WTC11 (cell line): ENCODE results near the gene PPID. TPM values are rescaled to one million over a fixed set of nuclear protein-coding genes. Genes with fewer than 3 reads are reported as not detected.

Source experiments
- ATAC-seq: fragments of 200-7000 bp; cut with Tn5 transposase; 2 replicates; pipeline ENCODE4 v1.10.0; 2021; ENCODE audit warnings: mild to moderate bottlenecking, moderate library complexity
- CTCF ChIA-PET: fragments of 300-600 bp; sonication (Branson Sonifier 250); formaldehyde crosslinking; loops from one replicate; lab custom pipeline; 2021; ENCODE audit warnings: antibody characterized with exemption; lab: Charles Lee
- POLR2A ChIA-PET: fragments of 350-600 bp; sonication (Branson Sonifier 250); formaldehyde crosslinking; loops from one replicate; lab custom pipeline; 2021; ENCODE audit warnings: antibody characterized with exemption; lab: Charles Lee
- DNase-seq: peaks from one replicate; pipeline ENCODE4 v3.0.0; 2021; ENCODE audit warnings: low spot score
- H3K27ac Mint-ChIP-seq: 2 replicates; pipeline ENCODE4 v1.8.0; 2021; ENCODE audit warnings: mixed read lengths
- H3K27me3 Mint-ChIP-seq: 2 replicates; pipeline ENCODE4 v1.8.0; 2021; ENCODE audit warnings: low read depth, mild to moderate bottlenecking, moderate library complexity, mixed read lengths
- H3K36me3 Mint-ChIP-seq: 2 replicates; pipeline ENCODE4 v1.8.0; 2021; ENCODE audit warnings: mixed read lengths
- H3K4me1 Mint-ChIP-seq: 2 replicates; pipeline ENCODE4 v1.8.0; 2022; ENCODE audit warnings: mixed read lengths
- H3K4me3 Mint-ChIP-seq: 2 replicates; pipeline ENCODE4 v1.8.0; 2021; ENCODE audit warnings: mild to moderate bottlenecking, moderate library complexity, mixed read lengths
- H3K9me3 Mint-ChIP-seq: 2 replicates; pipeline ENCODE4 v1.8.0; 2021; ENCODE audit warnings: mixed read lengths
- CBFB ChIP-seq: sonication (generic); formaldehyde crosslinking; IDR thresholded peaks from 2 replicates; pipeline ENCODE4 v1.8.1; 2022; ENCODE audit warnings: mild to moderate bottlenecking, low read depth, missing genetic modification reagents
- CREM ChIP-seq: sonication (generic); formaldehyde crosslinking; IDR thresholded peaks from 2 replicates; pipeline ENCODE4 v1.8.1; 2022; ENCODE audit warnings: mild to moderate bottlenecking, missing genetic modification reagents, moderate library complexity
- CTCF ChIP-seq: fragments of 200-600 bp; IDR thresholded peaks from 2 replicates; pipeline ENCODE4 v1.8.0; 2022; ENCODE audit warnings: antibody characterized with exemption
- ELF4 ChIP-seq: sonication (generic); formaldehyde crosslinking; IDR thresholded peaks from 2 replicates; pipeline ENCODE4 v1.8.1; 2022; ENCODE audit warnings: low read depth, mild to moderate bottlenecking, moderate library complexity, missing genetic modification reagents
- ERG ChIP-seq: fragments of 250-450 bp; sonication (Bioruptor Pico); IDR thresholded peaks from 2 replicates; pipeline ENCODE4 v1.8.0; 2021; ENCODE audit warnings: mild to moderate bottlenecking
- FOXJ3 ChIP-seq: sonication (generic); formaldehyde crosslinking; IDR thresholded peaks from 2 replicates; pipeline ENCODE4 v1.9.0; 2021; ENCODE audit warnings: missing genetic modification reagents, mild to moderate bottlenecking, borderline replicate concordance
- JUN ChIP-seq: sonication (generic); formaldehyde crosslinking; IDR thresholded peaks from 2 replicates; pipeline ENCODE4 v1.8.0; 2023; ENCODE audit warnings: mild to moderate bottlenecking, missing genetic modification reagents
- MLX ChIP-seq: sonication (generic); formaldehyde crosslinking; IDR thresholded peaks from 2 replicates; pipeline ENCODE4 v1.8.1; 2023; ENCODE audit warnings: mild to moderate bottlenecking, missing genetic modification reagents, moderate library complexity
- MXD4 ChIP-seq: fragments of 250-450 bp; sonication (Bioruptor Pico); IDR thresholded peaks from 2 replicates; pipeline ENCODE4 v1.8.0; 2021; ENCODE audit warnings: mild to moderate bottlenecking, moderate library complexity, borderline replicate concordance
- MYBL2 ChIP-seq: sonication (generic); formaldehyde crosslinking; IDR thresholded peaks from 2 replicates; pipeline ENCODE4 v1.8.1; 2023; ENCODE audit warnings: mild to moderate bottlenecking, moderate library complexity, missing genetic modification reagents
- NFE2L1 ChIP-seq: sonication (generic); formaldehyde crosslinking; IDR thresholded peaks from 2 replicates; pipeline ENCODE4 v1.8.1; 2023; ENCODE audit warnings: missing genetic modification reagents
- NR1H2 ChIP-seq: sonication (generic); formaldehyde crosslinking; IDR thresholded peaks from 2 replicates; pipeline ENCODE4 v1.9.0; 2021; ENCODE audit warnings: mild to moderate bottlenecking, moderate library complexity, missing genetic modification reagents
- NR2C2 ChIP-seq: sonication (generic); formaldehyde crosslinking; IDR thresholded peaks from 2 replicates; pipeline ENCODE4 v1.8.0; 2022; ENCODE audit warnings: mild to moderate bottlenecking, missing genetic modification reagents
- NR3C1 ChIP-seq: sonication (generic); formaldehyde crosslinking; conservative IDR thresholded peaks from 2 replicates; pipeline ENCODE4 v1.8.1; 2023; ENCODE audit warnings: low read depth, mild to moderate bottlenecking, missing genetic modification reagents
- RORB ChIP-seq: fragments of 250-450 bp; sonication (Bioruptor Pico); IDR thresholded peaks from 2 replicates; pipeline ENCODE4 v1.9.0; 2021; ENCODE audit warnings: mild to moderate bottlenecking
- TCF7 ChIP-seq: sonication (generic); formaldehyde crosslinking; IDR thresholded peaks from 2 replicates; pipeline ENCODE4 v1.8.0; 2022; ENCODE audit warnings: mild to moderate bottlenecking, low read depth, missing genetic modification reagents, moderate library complexity
- ZNF396 ChIP-seq: fragments of 250-450 bp; sonication (Bioruptor Pico); IDR thresholded peaks from 2 replicates; pipeline ENCODE4 v1.8.0; 2021; ENCODE audit warnings: mild to moderate bottlenecking, moderate library complexity, borderline replicate concordance
- ZNF423 ChIP-seq: fragments of 250-450 bp; sonication (Bioruptor Pico); IDR thresholded peaks from 2 replicates; pipeline ENCODE4 v2.1.2; 2022; ENCODE audit warnings: mild to moderate bottlenecking, moderate library complexity
- ZNF671 ChIP-seq: fragments of 250-450 bp; sonication (Bioruptor Pico); IDR thresholded peaks from 2 replicates; pipeline ENCODE4 v1.8.0; 2021; ENCODE audit warnings: mild to moderate bottlenecking
- total RNA-seq: library from RNA; stranded (reverse); gene quantifications from 3 replicates; pipeline ENCODE4 v1.2.3, GENCODE V29; 2021
- TF ChIP-seq, protein P1 (sequence below): sonication (generic); formaldehyde crosslinking; IDR thresholded peaks from 2 replicates; pipeline ENCODE4 v1.8.0; 2022; ENCODE audit warnings: mild to moderate bottlenecking, missing genetic modification reagents
- TF ChIP-seq, protein P2 (sequence below): sonication (generic); formaldehyde crosslinking; IDR thresholded peaks from 2 replicates; pipeline ENCODE4 v1.8.1; 2023; ENCODE audit warnings: mild to moderate bottlenecking, missing genetic modification reagents
- TF ChIP-seq, protein P3 (sequence below): sonication (generic); formaldehyde crosslinking; IDR thresholded peaks from 2 replicates; pipeline ENCODE4 v1.8.1; 2022; ENCODE audit warnings: mild to moderate bottlenecking, moderate library complexity, missing genetic modification reagents

PPID gene
- total RNA-seq, 1 experiment from 2014 or later: 40.5 TPM

DNA sequence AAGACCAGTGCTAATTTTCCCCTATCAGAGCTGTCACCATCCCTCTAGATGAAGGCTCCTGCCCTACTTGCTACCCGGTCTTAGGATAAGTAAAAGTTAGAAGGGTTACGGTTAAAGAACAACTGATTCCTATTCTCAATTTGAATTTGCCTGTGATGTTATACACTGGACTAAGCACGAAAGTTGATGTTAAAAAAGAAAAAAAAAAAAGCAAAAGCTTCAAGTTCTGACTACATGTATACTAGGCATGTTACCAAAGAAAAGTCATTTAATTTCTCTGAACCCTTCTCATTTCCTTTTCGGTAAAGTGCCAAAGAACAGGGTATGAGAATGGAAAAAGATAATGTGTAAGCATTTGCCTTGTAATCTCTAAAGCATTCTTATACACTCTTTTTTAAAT lies 1.4 kb upstream of the PPID start:
- H3K36me3 Mint-ChIP-seq: peaks cover 19% of the 10 kb centered on the region
- no peaks in the 10 kb centered on the region for H3K9me3 Mint-ChIP-seq
- no peak overlapping the region for H3K27ac Mint-ChIP-seq
- ChIA-PET POLR2A (no interaction called here), CTCF (no interaction called here)
- ATAC-seq (no peak), DNase-seq (no peak)
- H3K4me3 Mint-ChIP-seq: no peak overlapping the region
- TF ChIP-seq CBFB (CRISPR knock-in tag) (no peak), FOXJ3 (CRISPR knock-in tag) (no peak), MYBL2 (CRISPR knock-in tag) (no peak), NFE2L1 (CRISPR knock-in tag) (no peak), JUN (CRISPR knock-in tag) (no peak), MXD4 (CRISPR knock-in tag) (no peak), ZNF423 (no peak), ELF4 (CRISPR knock-in tag) (no peak), MLX (CRISPR knock-in tag) (no peak), NR3C1 (no peak), ERG (no peak), CTCF (no peak), TCF7 (CRISPR knock-in tag) (no peak), CREM (CRISPR knock-in tag) (no peak)
- H3K4me1 Mint-ChIP-seq: peaks cover 18% of the 10 kb centered on the region
- peaks cover 7% of the 10 kb centered on the region for H3K27me3 Mint-ChIP-seq

GRCh38 chr4:158722291-158722916 lies 792 bp downstream of the PPID start:
- TF ChIP-seq RORB (CRISPR knock-in tag) (0 out of 2 replicates have a peak, but pooled peaks have one; percentile 6), ZNF671 (CRISPR knock-in tag) (no peak), NR2C2 (CRISPR knock-in tag) (no peak)
- TF ChIP-seq, protein P1, sequence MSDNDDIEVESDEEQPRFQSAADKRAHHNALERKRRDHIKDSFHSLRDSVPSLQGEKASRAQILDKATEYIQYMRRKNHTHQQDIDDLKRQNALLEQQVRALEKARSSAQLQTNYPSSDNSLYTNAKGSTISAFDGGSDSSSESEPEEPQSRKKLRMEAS (CRISPR knock-in tag): peak; percentile 36; the same call in 1 of the 2 replicates
- H3K9me3 Mint-ChIP-seq: no peaks in the 10 kb centered on the region
- peaks cover 7% of the 10 kb centered on the region for H3K27me3 Mint-ChIP-seq
- peak overlapping the region; percentile 94 for H3K4me3 Mint-ChIP-seq
- peak overlapping the region; percentile 95 for H3K27ac Mint-ChIP-seq
- ChIA-PET CTCF (no interaction called here), POLR2A (no interaction called here)
- DNase-seq (no peak), ATAC-seq (peak; percentile 66)
- peaks cover 15% of the 10 kb centered on the region for H3K4me1 Mint-ChIP-seq
- peaks cover 42% of the 10 kb centered on the region for H3K36me3 Mint-ChIP-seq

DNA sequence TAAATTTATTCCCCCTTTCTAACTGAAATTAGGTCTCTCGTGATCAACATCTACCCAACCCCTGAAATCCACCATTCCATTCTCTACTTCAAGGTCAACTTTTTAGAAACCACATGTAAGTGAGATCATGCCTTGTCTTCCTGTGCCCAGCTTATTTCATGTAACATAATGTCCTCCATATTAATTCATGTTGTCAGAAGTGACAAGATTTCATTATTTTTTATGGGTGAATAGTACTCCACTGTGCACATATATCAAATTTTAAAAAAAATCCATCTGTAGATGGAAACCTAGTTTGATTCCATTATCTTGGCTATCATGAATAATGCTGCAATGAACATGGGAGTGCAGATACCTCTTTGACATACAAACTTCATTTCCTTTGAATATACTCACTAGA lies 1.5 kb downstream of the PPID start:
- Mint-ChIP-seq H3K36me3 (peaks cover 46% of the 10 kb centered on the region), H3K27ac (no peak overlapping the region), H3K9me3 (no peaks in the 10 kb centered on the region), H3K4me1 (peaks cover 15% of the 10 kb centered on the region), H3K27me3 (peaks cover 4% of the 10 kb centered on the region; the same call in 1 of the 2 replicates), H3K4me3 (peak overlapping the region; percentile 94)
- no peak for ATAC-seq
- TF ChIP-seq, protein P1 (CRISPR knock-in tag): no peak
- TF ChIP-seq, protein P2, sequence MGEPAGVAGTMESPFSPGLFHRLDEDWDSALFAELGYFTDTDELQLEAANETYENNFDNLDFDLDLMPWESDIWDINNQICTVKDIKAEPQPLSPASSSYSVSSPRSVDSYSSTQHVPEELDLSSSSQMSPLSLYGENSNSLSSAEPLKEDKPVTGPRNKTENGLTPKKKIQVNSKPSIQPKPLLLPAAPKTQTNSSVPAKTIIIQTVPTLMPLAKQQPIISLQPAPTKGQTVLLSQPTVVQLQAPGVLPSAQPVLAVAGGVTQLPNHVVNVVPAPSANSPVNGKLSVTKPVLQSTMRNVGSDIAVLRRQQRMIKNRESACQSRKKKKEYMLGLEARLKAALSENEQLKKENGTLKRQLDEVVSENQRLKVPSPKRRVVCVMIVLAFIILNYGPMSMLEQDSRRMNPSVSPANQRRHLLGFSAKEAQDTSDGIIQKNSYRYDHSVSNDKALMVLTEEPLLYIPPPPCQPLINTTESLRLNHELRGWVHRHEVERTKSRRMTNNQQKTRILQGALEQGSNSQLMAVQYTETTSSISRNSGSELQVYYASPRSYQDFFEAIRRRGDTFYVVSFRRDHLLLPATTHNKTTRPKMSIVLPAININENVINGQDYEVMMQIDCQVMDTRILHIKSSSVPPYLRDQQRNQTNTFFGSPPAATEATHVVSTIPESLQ (CRISPR knock-in tag): no peak
- no peak for TF ChIP-seq MXD4 (CRISPR knock-in tag)
- no peak for TF ChIP-seq ZNF396 (CRISPR knock-in tag)
- no peak for TF ChIP-seq NR1H2 (CRISPR knock-in tag)
- TF ChIP-seq, protein P3, sequence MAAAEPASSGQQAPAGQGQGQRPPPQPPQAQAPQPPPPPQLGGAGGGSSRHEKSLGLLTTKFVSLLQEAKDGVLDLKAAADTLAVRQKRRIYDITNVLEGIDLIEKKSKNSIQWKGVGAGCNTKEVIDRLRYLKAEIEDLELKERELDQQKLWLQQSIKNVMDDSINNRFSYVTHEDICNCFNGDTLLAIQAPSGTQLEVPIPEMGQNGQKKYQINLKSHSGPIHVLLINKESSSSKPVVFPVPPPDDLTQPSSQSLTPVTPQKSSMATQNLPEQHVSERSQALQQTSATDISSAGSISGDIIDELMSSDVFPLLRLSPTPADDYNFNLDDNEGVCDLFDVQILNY (CRISPR knock-in tag): no peak
- DNase-seq: no peak
- CTCF ChIA-PET: no interaction called here
- POLR2A ChIA-PET: no interaction called here
